Measurements from ENCODE around the gene PRKCZ.

Gene PRKCZ

DNA sequence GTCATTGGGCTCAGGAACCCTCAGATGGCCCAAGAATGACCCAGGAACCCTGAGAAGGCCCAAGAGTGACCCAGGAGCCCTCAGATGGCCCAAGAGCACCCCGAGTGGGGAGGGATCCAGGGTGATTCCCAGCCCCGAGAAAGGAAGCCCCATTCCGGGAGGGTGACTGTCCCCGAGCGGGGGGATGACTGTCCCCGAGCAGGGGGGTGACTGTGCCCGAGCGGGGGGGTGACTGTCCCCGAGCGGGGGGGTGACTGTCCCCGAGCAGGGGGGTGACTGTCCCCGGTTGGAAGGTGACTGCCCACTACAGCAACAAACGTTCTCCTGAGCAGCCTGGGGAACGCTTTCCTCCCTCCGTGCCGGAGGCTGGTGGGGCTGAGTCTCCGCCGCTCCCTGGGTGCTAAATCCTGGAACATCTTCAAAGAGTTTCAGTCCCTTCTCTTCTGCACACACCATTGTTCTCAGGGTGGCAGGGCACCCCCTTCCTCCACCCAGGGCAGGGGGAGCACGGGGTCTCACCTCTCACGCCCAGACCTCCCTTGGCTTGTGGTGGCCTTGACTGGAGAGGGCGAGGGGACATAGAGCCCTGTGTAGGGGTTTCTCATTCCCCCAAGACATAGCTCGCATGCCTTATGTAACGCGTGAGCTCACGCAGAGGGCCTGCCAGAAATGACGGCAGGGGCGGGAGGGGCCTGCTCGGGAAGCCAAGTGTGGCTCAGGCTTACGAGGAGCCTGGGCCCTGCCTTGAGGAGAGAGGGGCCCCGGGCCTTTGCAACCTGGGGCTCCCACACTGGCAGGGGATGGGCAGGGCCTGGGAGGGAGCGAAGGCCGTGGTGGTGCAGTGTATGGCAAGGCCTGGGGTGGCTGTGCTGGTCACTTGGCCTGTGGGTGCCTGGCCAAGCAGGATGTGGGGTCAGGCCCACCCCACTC, 163.6 kb downstream of the PRKCZ start:
- peak; percentile 90 for DNase-seq

DNA sequence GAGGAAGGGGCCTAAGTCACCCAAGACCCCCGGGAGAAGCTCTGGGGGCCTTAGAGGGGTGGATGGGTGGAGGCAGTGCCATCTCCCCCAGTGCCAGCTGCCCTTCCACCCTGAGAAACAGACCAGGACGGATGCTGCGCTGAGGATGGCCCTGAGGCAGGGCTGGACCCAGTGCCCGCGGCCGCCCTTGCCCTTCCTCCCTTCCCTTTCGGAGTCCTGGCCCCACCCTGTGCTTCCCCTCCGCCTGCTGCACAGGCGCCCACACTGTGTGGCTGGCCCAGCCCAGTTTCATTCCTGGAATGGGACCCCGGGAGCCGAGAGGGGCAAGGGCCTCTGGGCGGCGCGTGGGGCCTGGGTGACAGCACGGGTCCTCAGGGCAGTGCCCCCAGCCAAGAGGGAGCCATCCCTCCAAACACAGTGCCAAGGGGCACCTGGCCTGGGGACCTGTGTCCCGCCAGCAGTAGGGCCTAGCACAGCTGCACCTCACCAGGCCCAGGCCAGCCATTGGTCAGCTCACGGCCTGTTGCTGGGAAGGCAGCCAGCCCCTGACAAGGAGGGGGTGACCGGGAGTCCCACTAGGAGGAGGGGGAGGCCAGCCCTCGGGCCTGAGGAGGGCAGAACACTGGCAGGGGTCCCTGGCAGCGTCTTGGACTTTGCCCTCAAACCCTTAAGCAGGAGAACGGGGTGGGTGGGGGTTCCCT, 164.5 kb downstream of the PRKCZ start:
- DNase-seq: no peak

DNA sequence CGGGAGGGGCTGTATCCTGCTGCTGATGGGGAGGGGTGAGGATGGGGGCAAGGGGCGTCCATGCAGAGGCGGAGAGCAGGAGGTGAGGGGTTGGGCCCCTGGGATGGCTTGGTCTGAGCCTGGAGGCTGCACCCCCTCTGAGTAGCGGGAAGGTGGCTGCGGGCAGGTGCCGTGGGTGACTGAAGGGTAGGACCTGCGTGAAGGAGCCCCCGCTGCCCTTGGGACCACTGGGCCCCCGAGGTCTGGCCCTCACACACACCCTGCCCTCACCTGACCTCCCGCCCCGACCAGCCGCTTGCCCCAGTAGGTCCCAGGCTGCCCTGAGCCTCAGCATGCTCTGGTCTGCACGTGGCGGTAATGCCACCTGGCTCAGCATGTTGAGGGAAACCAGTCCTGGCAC, 165.1 kb downstream of the PRKCZ start:
- DNase-seq: no peak

DNA sequence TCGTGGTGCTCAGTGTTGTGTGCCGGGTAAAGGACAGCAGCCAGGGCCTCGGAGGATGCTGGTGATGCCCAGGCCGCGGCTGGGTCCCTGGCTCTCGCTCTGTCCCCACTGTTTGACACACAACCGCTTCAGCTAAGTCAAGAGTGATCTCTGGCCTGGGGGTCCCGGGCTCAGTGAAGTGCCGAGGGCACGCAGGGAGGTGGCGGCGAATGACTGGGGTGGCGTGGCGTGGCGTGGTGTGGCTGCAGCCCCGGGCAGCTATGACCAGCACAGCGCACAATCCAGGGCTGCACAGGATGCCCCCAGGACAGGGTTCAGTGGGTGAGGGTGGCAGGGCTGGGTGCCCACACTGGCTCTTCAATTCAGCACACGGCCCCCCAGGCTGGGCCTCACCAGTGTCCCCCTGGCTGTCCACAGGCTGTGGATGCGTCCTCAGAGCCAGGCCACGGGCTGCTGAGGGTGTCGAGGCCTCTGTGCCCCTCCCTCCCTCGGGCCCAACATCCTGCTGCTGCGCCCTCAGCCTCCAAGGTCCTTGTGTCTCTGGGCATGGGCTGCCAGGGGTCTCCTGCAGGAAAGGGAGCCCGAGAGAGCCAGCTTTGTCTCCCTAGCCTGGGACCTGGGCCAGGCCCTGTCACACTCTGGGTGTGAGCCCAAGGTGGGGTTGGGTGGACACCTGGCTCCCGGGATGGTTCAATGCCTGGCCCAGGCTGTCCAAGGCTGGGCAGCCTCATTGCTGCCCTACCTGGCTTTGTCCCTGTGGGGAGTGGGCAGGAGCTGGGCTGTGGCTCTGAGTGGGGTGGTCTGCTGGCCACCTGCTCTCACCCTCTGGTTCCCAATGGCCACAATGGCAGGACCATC, 165.9 kb downstream of the PRKCZ start:
- DNase-seq: no peak

DNA sequence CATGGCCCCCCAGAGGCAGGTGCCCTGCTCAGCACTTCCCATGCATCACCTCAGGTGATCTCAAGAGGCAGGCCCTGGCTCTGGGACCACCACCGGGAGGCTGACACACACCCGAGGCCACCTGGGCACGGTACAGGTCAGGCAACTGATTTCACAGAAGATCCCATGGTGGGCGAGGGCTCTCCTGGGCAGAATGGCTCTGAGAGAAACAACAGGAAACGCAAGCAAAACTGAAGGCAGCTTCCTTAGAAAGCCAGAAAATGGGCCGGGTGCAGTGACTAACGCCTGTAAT, 166.5 kb downstream of the PRKCZ start:
- no peak for DNase-seq

DNA sequence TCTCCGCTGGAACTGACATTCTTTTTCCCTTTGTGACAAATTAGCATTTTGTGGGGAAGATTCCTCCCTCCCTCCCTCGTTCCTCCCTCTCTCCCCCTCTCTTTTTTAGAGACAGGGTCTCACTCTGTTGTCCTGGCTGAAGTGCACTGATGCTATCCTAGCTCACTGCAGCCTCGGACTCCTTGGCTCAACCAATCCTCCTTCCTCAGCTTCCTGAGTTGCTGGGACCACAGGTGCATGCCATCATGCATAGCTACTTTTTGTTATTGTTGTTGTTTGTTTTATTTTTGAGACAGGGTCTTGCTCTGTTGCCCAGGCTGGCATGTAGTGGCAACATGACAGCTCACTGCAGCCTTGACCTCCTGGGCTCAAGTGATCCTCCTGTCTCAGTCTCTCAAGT, 171.1 kb downstream of the PRKCZ start:
- no peak for DNase-seq

DNA sequence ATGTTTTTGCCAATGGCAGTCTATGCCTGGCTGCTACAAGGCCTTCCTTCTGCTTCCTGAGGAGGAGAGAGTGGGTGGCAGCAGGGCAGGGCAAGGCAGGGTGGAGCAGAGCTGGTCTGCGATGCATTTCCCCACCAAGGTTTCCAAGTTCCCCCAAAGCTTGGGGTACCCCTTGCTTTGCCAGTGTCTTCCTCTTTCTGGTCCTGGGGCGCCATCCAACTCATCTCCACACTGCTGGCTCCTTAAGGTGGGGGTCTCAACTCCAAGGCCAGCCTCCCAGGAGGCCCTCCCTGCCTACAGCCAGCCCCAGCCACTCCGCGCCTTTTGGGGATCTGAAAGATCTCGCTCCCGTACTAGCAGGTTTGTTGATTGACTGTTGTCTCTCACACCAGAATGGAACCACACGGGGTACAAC, 174.0 kb downstream of the PRKCZ start:
- DNase-seq: no peak

DNA sequence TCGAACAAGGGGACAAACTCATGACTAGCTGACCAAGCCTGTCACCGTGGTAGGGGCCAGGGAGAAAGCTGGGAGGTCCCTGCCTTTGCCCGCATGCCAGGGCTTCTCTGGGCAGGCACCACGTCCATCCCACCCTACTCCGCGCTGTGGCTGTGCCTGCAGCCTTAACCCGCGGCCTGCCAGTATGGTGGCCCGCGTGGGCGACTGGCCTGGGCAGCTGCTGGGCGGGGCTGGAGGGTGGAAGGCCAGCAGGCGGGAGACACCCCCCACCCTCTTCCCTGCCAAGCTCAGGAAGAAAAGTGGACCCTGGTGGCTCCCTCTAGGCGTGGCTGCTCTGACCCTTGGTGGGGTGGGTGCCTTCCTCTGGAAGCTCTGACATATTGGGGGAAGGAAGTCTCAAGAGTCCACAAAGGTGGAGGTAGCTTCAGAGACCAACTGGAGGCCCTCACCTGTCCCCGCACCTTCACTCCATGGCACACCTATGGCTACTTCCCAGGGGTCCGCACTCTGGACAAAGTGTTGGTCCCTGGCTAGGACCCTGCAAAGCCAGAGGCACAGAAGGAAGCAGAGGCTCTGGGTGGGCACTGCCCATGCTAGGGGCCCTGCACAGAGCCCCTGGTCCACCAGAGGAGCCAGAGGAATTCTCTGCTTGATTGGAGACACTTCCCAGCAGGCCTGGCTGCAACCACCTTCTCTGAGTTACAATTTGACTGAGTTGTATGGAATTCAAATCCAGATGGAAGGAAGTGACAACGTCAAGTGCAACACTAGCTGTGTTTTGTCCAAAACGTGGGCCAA, 174.6 kb downstream of the PRKCZ start:
- DNase-seq: no peak

DNA sequence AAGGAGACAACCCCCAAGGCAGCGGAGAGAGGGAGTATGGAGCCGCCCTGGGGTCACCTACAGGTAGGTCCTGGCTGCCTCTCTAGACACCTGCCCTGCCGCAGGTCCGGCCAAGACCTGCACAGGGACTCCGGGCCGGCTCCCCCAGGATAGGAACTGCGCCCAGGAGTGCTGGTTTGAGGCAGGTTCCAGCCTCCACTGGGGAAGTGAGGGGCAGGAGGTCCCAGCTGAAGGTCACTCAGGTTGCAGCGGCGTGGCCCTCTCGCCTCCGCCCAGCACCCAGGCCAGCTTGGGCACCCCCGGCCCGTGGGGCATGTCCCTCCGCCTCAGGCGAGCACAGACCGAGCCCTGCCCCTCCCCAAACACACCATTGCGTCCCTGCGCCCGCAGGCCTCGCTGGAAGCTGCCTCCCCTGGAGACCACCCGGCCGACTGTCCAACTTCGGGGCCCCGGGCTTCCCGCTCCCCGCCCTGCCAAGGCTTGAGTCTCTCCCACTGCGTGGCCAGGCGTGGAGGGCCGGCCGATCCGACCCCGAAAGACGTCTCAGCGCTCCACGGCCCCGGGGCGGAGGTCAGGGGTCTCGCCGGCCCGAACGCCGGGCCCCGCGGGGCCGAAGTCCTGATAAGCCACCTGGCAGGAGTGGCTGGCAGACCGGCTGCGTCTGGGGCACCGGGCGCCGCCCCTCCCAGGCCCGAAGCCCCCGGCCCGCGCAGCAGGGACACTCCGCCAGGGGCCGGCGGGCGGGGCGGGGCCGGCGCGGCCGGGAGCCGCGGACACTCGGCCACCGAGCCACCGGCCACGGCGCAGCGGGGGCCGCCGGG, 176.5 kb downstream of the PRKCZ start:
- DNase-seq: no peak

DNA sequence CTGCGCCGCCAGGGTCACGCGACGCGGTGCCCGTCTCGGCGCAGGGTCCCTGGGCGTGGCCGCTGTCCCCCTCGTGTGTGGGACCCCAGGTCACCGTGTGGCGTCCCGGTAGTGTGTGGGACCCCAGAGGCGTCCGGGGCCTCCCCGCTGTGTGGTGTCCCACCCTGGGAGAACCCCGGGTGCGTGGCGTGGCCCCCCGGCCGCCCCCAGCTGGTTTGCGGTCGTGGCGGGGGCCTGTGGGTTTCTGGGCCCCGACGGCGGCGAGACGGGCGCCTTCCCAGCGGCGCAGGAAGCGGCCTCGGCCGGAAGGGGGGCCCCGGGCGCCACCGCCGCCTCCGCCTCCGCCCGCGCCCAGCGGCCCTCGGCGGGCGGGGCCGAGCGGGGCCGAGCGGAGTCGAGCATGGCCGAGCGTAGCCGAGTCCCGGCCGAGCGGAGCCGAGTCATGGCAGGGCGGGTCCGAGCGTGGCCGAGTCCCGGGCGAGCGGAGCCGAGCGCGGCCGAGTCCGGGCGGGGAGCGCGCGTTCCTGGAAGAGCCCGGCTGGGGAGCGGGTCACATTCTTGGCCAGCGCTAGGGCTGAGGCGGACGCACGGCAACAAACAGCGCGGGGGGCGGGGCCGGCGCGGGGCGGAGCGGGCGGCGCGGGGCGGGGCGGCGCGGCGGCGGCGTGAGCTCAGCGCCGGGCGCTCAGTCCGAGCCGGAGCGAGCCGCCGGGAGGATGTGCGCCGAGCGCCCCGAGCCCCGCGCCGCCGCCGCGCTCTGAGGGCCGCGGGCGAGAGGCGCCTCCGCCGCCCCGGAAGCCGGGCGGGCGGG, 177.3 kb downstream of the PRKCZ start:
- peak; percentile 98 for DNase-seq

DNA sequence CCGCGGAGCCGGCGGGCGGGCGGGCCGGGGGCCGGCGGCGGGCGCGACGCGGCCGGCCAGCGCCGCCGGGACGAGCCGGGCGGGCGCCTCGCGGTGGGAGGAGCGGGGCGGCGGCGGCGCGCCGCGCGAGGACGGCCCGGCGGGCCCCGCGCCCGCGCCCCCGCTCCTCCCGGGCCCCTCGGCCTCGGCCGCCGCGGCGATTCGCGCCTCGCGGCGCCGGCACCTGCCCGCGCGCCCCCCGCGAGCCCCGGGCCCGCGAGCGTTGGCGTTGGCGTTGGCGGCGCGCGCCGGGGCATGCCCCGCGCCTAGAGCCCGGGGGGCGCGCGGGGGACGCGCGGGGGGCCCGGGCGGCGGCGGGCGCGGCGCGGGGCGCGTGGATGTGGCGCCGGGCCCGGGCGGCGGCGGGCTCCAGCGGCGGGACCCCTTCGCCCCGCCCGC, 178.0 kb downstream of the PRKCZ start, which contains the start of gene SKI:
Gene SKI, plus strand, starts transcription at position 163 of the 438 bp plus-strand sequence. CDS start 448 bp downstream, outside the sequence.
- DNase-seq: no peak

DNA sequence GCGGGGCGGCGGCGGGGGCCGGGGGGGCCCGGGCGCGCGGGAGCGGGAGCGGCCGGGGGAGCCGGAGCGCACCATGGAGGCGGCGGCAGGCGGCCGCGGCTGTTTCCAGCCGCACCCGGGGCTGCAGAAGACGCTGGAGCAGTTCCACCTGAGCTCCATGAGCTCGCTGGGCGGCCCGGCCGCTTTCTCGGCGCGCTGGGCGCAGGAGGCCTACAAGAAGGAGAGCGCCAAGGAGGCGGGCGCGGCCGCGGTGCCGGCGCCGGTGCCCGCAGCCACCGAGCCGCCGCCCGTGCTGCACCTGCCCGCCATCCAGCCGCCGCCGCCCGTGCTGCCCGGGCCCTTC, 178.5 kb downstream of the PRKCZ start:
- no peak for DNase-seq

DNA sequence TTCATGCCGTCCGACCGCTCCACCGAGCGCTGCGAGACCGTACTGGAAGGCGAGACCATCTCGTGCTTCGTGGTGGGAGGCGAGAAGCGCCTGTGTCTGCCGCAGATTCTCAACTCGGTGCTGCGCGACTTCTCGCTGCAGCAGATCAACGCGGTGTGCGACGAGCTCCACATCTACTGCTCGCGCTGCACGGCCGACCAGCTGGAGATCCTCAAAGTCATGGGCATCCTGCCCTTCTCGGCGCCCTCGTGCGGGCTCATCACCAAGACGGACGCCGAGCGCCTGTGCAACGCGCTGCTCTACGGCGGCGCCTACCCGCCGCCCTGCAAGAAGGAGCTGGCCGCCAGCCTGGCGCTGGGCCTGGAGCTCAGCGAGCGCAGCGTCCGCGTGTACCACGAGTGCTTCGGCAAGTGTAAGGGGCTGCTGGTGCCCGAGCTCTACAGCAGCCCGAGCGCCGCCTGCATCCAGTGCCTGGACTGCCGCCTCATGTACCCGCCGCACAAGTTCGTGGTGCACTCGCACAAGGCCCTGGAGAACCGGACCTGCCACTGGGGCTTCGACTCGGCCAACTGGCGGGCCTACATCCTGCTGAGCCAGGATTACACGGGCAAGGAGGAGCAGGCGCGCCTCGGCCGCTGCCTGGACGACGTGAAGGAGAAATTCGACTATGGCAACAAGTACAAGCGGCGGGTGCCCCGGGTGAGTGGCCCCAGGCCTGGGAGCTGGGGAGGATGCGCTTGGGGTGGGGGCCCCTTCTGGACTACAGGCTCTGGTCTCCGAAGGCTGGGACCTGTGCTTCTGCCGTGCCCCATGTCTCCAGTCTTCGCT, 179.0 kb downstream of the PRKCZ start:
- peak; percentile 53 for DNase-seq

DNA sequence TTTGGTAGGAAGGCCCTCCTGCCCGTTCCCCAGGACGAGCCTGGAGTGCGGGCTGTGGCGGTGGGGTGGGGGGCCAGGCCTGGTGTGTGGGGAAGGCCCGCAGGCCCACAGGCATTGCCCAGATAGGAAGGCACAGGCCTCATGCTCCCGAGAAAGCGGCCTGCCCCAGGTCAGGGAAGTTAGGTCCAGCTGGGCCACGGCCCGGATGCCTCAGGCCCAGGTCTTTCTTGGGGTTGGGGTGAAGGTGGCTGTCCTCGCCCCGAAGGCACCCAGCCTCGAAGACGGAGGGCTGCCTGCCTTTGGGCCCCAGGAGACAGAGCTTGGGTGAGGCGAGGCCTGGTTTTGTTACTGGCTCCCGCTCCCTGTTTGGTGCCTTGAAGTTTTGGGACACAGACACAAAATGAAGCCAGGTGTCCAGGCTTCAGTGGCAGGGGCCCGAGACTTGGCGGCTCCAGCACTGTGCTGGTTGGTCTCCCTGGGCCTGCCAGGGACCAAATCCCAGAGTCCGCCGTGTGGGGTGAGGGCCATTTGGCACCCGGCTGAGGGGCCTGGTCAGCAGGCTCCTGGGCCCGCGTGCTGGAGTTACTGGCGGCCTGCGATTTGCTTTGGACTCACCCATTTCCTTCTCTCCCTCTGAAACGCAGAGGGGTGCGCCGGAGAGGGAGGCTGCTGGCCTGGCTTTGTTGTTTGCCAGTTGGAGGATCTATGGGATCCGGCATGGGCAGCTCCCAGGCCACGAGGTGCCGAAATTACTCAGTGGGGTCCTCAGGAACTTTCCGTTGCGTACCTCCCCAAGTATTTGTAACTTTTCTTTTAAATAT, 179.9 kb downstream of the PRKCZ start:
- peak; percentile 39 for DNase-seq

DNA sequence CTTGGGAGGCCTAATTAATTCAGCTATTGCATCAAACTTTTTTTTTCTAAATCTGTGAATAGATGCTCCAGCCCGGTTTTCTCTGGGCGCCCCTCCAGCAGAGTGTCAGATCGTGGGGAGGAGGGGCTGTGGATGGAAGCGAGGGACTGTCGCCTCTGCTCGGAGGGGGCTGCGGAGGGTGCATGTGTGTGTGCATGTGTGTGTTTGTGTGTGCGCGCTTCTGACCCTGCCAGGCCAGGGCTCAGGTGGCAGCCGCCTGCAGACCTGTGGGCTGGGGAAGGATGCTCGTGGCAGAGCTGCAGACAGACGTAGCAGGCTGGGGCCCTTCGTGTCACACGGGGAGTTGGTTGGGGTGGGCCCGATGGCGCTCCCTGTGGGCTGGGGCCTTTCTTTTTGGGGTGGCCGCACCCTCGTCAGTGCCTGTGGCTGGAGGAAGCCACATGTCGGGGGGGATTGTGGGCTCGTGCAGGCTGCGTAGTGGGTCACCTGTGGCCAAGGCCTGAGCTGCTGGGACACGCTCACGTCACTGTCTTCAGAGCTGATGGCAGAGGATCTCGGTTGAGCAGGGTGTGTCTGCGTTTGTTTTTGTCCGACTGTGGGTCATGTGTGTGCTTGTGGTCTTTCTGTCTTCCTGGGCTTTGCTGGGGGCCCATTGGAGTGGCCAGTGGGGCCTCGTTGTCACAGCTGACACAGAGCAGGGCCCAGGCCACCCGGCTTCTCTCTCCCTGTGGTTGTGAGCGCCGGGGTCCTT, 180.7 kb downstream of the PRKCZ start:
- no peak for DNase-seq

DNA sequence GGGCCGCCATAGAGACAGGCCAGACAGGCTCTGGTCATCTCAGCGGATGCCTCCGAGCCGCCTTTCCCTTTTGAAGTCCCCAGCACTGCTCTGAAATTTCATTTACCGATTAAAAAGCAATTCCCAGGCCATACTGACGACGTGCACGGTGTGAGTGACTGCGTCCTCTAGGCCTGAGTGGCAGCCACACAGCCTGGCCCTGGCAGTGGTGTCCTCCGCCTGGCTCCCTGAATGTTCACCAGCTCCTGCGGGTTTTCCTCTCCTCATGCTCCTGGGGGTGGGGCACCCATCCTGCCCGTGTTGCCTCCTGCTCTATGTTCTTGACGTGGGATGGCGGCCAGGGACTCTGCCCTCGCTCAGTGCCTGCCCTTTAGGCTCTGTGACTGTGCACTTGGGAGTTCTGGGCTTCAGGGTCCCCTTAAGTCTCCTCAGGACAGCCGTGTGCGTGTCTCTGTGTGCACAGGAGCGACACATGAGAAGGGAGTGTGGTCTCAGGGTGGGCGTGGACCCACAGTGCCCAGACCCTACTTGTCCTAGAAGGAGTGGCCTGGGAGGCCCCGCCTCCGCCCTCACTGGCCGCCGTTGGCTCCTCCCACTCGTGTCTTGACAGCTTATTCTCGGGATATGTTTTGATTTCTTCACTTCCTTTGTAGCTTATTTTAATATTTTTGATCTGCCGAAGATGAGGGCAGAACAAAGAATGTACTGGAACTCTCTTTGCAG, 181.5 kb downstream of the PRKCZ start:
- DNase-seq: peak; percentile 83

DNA sequence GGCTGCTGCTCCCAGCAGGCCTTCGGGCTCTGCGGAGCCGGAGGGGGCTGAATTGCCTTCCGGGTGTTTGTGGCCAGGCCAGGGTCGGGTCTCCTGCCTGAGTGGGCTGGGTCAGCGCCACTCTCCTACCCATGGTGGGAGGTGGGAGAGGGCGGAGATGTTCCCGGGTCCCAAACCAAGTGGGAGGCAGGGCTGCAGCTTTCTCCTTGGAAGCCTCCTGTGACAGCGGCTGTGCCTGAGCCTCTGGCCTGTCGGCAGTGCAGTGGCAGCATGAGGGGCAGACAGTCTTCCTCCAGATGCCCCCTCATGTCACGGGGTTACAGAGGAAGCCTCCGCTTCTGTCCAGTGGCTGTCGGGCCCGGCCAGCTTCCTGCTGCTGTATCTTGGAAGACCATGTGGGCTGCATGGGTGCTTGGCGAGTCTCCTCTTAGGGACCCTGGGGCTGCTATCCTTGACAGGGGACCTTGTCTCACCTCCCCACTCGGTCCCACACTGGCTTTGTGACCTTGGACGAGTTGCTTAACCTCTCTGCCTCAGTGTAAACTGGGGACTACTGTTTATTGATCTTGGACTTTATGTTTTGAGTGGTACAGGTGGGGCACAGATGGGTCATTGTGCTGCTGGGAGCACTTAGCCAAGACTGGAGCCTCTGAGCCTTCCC, 182.2 kb downstream of the PRKCZ start:
- DNase-seq: no peak

Data from fibroblast of skin of right biceps (primary cell).